Activated CD8-positive, alpha-beta T cell treated with anti-CD3 and anti-CD28 coated beads for 36 hours (primary cell): Measurements from ENCODE around the gene CDC42EP3. TPM values are rescaled to one million over a fixed set of nuclear protein-coding genes. Genes with fewer than 3 reads are reported as not detected.

Source experiments
- ATAC-seq: fragments of 200-7000 bp; cut with Tn5 transposase; one replicate; pipeline ENCODE4 v1.10.0; 2021; ENCODE audit warnings: mild to moderate bottlenecking, moderate library complexity
- CTCF ChIA-PET: fragments of 350-600 bp; sonication (Branson Sonifier 250); formaldehyde crosslinking; loops from one replicate; lab custom pipeline; 2021; ENCODE audit warnings: antibody characterized with exemption; lab: Charles Lee
- POLR2A ChIA-PET: fragments of 350-600 bp; sonication (Branson Sonifier 250); formaldehyde crosslinking; loops from one replicate; lab custom pipeline; 2021; ENCODE audit warnings: antibody characterized with exemption; lab: Charles Lee
- DNase-seq: peaks from one replicate; pipeline ENCODE4 v3.0.0-alpha.2; 2020
- H3K27ac Mint-ChIP-seq: one replicate; pipeline ENCODE4 v1.8.0; 2021; ENCODE audit warnings: mild to moderate bottlenecking, mixed read lengths
- H3K27me3 Mint-ChIP-seq: one replicate; pipeline ENCODE4 v1.8.0; 2021; ENCODE audit warnings: mixed read lengths
- H3K36me3 Mint-ChIP-seq: one replicate; pipeline ENCODE4 v1.8.0; 2021; ENCODE audit warnings: low read depth, mixed read lengths
- H3K4me1 Mint-ChIP-seq: one replicate; pipeline ENCODE4 v1.8.0; 2021; ENCODE audit warnings: low read depth, mixed read lengths
- H3K4me3 Mint-ChIP-seq: one replicate; pipeline ENCODE4 v1.8.0; 2021; ENCODE audit warnings: mild to moderate bottlenecking, moderate library complexity, mixed read lengths
- H3K9me3 Mint-ChIP-seq: one replicate; pipeline ENCODE4 v1.8.0; 2021; ENCODE audit warnings: mixed read lengths
- intact Hi-C: fragments of 100-400 bp; cut with micrococcal nuclease; formaldehyde crosslinking; loops from one replicate; pipeline ENCODE4 v1.10.0; 2022
- total RNA-seq, 2 experiments: library from RNA; stranded (reverse); gene quantifications; one replicate each; pipeline ENCODE4 v1.2.3, GENCODE V29; 2021
- TF ChIP-seq, protein P1 (sequence below): fragments of 200-600 bp; IDR thresholded peaks from one replicate; pipeline ENCODE4 v1.8.0; 2022; ENCODE audit warnings: antibody characterized with exemption, mild to moderate bottlenecking

The CDC42EP3 gene
- total RNA-seq, 2 experiments from 2014 or later = 18.8 to 22.6 TPM

DNA sequence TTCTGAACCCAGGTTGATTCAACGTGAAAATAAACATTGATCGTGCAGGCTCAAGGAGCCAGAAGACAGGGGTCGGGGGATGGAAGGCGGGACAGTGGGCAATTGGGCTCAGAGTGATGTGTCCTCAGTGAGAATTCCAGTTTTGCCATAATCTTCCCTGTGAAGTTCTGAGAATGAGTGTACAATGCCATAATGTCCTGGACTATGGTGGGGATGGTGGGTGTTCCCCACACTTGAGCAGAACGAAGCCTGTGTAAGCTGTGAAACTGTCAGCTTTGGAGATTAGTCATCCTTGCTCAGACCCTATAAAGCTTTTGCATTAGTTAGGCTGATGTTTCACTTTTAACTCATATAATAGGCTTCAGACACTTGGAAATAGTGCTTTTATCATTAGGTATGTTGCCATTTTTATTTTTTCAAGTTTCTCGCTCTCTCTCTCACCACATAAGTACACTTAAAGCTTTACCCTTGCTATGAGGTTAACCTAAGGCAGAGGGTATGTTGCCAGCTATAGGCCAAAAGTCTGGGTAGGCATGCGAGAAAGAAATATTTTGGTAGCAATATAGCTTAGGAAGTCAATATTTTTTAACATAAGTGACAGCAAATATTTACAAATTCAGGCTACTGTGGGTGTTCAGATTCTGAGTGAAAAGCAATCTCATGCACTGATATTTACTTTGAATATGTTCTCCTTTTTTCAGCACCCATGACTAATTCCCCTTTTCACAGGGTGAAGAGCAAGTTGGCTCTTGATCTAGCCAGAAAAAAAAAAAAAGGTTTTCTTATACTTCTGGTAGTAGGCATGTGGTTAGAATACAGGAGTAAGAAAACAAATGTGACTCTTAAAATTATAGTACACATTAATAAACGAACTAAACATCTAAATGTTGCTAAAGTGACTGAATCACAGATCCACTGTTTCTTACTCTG is 47.2 kb downstream of the CDC42EP3 start:
- no peaks in the 10 kb centered on the region for H3K9me3 Mint-ChIP-seq
- DNase-seq (peak; percentile 61), ATAC-seq (peak; percentile 82)
- no peaks in the 10 kb centered on the region for H3K36me3 Mint-ChIP-seq
- POLR2A ChIA-PET = interaction anchor here (0.7 to 4.3 kb wide), 17 partner anchors 9 to 307 kb away, joined by 3 to 28 read pairs (median 4); no protein-coding TSS in a partner anchor
- no peaks in the 10 kb centered on the region for H3K27me3 Mint-ChIP-seq
- peak overlapping the region; percentile 87 for H3K27ac Mint-ChIP-seq
- H3K4me3 Mint-ChIP-seq = peak overlapping the region; percentile 41
- TF ChIP-seq, protein P1, sequence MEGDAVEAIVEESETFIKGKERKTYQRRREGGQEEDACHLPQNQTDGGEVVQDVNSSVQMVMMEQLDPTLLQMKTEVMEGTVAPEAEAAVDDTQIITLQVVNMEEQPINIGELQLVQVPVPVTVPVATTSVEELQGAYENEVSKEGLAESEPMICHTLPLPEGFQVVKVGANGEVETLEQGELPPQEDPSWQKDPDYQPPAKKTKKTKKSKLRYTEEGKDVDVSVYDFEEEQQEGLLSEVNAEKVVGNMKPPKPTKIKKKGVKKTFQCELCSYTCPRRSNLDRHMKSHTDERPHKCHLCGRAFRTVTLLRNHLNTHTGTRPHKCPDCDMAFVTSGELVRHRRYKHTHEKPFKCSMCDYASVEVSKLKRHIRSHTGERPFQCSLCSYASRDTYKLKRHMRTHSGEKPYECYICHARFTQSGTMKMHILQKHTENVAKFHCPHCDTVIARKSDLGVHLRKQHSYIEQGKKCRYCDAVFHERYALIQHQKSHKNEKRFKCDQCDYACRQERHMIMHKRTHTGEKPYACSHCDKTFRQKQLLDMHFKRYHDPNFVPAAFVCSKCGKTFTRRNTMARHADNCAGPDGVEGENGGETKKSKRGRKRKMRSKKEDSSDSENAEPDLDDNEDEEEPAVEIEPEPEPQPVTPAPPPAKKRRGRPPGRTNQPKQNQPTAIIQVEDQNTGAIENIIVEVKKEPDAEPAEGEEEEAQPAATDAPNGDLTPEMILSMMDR = no peak
- intact Hi-C loops = loop anchor here (2.0 kb wide), 1 partner anchor 35 kb away; no protein-coding TSS in a partner anchor
- CTCF ChIA-PET = interaction anchor here (0.9 to 3.8 kb wide), 10 partner anchors 11 to 253 kb away, joined by 3 to 14 read pairs (median 5); no protein-coding TSS in a partner anchor
- H3K4me1 Mint-ChIP-seq = peaks cover 85% of the 10 kb centered on the region

DNA sequence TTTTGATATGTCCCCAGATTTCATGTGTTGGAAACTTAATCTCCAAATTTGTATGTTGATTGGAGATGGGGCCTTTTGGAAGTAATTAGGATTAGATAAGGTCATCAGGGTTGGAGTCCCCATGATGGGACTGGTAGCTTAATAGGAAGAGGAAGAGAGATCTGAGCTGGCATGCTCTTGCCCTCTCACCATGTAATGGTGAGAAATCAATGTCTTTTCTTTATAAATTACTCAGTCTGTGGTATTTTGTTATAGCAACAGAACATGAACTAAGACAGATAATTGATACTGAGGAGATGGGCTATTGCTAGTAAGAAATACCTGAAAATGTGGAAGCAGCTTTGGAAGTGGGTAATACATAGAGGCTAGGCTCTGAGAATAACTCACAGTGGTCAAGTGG is 48.0 kb downstream of the CDC42EP3 start:
- DNase-seq (no peak), ATAC-seq (no peak)
- no peaks in the 10 kb centered on the region for H3K9me3 Mint-ChIP-seq
- peak overlapping the region; percentile 87 for H3K27ac Mint-ChIP-seq
- peaks cover 83% of the 10 kb centered on the region for H3K4me1 Mint-ChIP-seq
- POLR2A ChIA-PET = interaction anchor here (0.8 to 4.3 kb wide), 12 partner anchors 8 to 62 kb away, joined by 3 to 28 read pairs (median 4); no protein-coding TSS in a partner anchor
- intact Hi-C loops = no loop called here
- H3K27me3 Mint-ChIP-seq = no peaks in the 10 kb centered on the region
- CTCF ChIA-PET = interaction anchor here (1.2 to 3.8 kb wide), 7 partner anchors 12 to 254 kb away, joined by 3 to 14 read pairs (median 7); no protein-coding TSS in a partner anchor
- TF ChIP-seq, protein P1 = no peak
- H3K4me3 Mint-ChIP-seq = no peak overlapping the region
- no peaks in the 10 kb centered on the region for H3K36me3 Mint-ChIP-seq

DNA sequence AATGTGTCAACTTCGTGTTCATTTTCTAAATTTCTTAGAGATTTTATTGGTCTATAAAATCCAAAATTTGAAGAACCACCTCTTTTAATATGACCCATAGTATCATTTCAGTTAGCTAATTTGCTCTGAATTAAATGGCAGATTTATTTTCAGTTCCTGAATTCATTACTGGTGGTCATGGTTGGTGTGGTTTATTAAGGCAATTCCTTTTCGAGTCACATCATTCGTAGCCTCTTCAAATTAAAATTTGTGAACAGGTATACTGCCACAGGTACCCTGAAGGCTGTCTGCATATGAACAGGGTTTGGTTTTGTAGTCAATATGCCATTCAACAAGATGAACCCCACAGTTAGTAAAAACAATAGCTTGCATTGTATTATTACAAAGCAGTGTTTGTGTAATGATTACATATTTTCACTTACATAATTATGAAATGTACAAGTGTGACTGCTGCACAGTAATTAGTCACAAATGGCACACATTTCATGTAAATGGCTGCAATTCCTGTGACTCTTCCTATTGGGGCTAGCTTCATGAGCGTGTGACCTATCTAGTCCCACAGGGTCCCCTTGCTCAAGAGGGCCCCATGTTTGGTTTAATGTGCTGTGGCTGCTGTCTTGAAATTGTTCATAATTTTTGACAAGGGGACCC is 48.9 kb downstream of the CDC42EP3 start:
- H3K4me1 Mint-ChIP-seq = peaks cover 82% of the 10 kb centered on the region
- ChIA-PET CTCF (interaction anchor here (1.2 to 1.9 kb wide), 8 partner anchors 11 to 255 kb away, joined by 3 to 8 read pairs (median 4); no protein-coding TSS in a partner anchor), POLR2A (interaction anchor here (0.6 to 4.3 kb wide), 4 partner anchors 14 to 49 kb away, joined by 3 to 28 read pairs (median 8); no protein-coding TSS in a partner anchor)
- no peaks in the 10 kb centered on the region for H3K9me3 Mint-ChIP-seq
- H3K27me3 Mint-ChIP-seq = no peaks in the 10 kb centered on the region
- DNase-seq = no peak
- ATAC-seq = no peak
- H3K4me3 Mint-ChIP-seq = no peak overlapping the region
- H3K36me3 Mint-ChIP-seq = no peaks in the 10 kb centered on the region
- TF ChIP-seq, protein P1 = no peak
- peak overlapping the region; percentile 87 for H3K27ac Mint-ChIP-seq
- intact Hi-C loops = no loop called here

DNA sequence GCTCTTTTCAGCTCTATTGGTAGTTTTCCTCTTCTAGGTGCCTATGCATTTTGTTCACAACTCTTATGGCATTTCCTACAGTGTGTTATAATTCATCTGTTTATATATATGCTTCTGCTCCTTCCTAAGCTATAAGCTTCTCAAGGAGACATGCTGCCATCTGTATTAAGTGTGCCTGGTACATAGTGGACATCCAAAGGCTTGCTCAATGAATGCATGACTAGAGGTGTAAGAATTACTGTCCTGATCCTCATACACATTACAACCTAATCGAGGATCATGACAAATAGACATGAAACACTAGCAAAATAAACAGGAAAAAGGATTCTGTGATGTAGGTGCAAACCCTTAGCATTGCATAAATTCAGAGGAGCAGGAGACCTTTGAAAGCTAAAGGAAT is 50.2 kb downstream of the CDC42EP3 start:
- Mint-ChIP-seq H3K27me3 (no peaks in the 10 kb centered on the region), H3K27ac (no peak overlapping the region), H3K9me3 (no peaks in the 10 kb centered on the region), H3K4me1 (peaks cover 80% of the 10 kb centered on the region), H3K36me3 (no peaks in the 10 kb centered on the region), H3K4me3 (no peak overlapping the region)
- DNase-seq (no peak), ATAC-seq (no peak)
- ChIA-PET CTCF (interaction anchor here (0.7 to 1.9 kb wide), 7 partner anchors 10 to 256 kb away, joined by 3 to 6 read pairs (median 4); no protein-coding TSS in a partner anchor), POLR2A (interaction anchor here (1.4 kb wide), 1 partner anchor 75 kb away, joined by 3 read pairs; no protein-coding TSS in a partner anchor)
- TF ChIP-seq, protein P1 = no peak
- intact Hi-C loops = no loop called here
